Lower leg skin (tissue), 3 donors: ENCODE results near the gene CMPK2.

Source experiments
- CTCF ChIP-seq, 3 donors: fragments of 450-650 bp; IDR thresholded peaks; one replicate each; pipeline ENCODE4 v1.5.1; 2016; ENCODE audit warnings: antibody characterized with exemption in 3 of 3, mild to moderate bottlenecking in 3 of 3, moderate library complexity in 2 of 3
- POLR2A ChIP-seq, 2 donors: fragments of 450-650 bp; IDR thresholded peaks; one replicate each; pipeline ENCODE4 v1.6.1; 2016 to 2017; ENCODE audit warnings: antibody characterized with exemption in 2 of 2, mild to moderate bottlenecking in 1 of 2, moderate library complexity in 1 of 2

GRCh38 chr2:6810961-6811360 is 54.7 kb downstream of the CMPK2 start:
- no peak for TF ChIP-seq CTCF (IDR thresholded peaks at IDR 0.05)
- TF ChIP-seq POLR2A (IDR thresholded peaks at IDR 0.05): no peak
